22Rv1 (cell line): Measurements from ENCODE around the gene GSTM1.

ENCODE experiments used
- ZFX ChIP-seq: fragments of 450-650 bp; IDR thresholded peaks from 2 replicates; pipeline ENCODE4 v1.6.1; 2017; ENCODE audit warnings: antibody characterized with exemption, borderline replicate concordance
- TF ChIP-seq, protein P1 (sequence below): fragments of 450-650 bp; IDR thresholded peaks from 2 replicates; pipeline ENCODE4 v1.5.1; 2017; ENCODE audit warnings: mild to moderate bottlenecking

DNA sequence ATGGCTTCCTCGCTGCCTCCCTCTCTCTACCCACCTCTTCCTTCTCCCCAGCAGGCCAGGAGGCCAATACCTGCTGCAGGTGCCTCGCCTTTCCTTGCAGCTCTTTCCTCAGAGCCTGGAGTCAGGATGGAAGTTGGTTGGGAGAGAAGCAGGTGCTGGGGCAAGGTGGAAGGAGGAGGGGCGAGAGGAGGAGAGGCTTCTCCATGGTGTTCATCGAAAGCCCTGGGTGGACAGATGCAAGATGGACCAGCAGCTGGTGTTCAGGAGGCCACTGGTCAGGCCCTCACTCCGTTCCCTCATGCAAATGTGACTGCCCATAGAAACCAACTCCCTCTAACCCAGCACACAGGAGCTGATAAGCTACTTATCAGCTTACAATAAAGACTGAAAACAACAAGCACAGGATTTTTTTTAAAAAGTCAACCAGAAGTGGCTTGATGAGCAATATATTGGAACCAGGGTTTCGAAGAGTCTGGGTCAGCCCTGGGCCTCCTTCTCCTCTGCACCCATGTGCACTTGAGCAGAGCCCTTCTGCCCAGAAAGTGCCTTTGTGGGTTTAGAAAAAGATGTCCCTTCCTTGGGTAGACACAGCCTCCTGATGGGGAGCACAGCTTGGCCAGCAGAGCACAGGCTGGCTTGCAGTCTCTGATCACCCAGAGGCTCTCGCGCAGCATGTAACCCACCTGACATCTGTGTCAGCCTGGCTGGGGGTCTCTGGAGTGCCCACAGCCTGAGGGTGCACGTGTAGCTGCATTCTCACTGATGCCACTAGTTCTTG, 48.4 kb upstream of the GSTM1 start:
- no peak for TF ChIP-seq ZFX
- TF ChIP-seq, protein P1, sequence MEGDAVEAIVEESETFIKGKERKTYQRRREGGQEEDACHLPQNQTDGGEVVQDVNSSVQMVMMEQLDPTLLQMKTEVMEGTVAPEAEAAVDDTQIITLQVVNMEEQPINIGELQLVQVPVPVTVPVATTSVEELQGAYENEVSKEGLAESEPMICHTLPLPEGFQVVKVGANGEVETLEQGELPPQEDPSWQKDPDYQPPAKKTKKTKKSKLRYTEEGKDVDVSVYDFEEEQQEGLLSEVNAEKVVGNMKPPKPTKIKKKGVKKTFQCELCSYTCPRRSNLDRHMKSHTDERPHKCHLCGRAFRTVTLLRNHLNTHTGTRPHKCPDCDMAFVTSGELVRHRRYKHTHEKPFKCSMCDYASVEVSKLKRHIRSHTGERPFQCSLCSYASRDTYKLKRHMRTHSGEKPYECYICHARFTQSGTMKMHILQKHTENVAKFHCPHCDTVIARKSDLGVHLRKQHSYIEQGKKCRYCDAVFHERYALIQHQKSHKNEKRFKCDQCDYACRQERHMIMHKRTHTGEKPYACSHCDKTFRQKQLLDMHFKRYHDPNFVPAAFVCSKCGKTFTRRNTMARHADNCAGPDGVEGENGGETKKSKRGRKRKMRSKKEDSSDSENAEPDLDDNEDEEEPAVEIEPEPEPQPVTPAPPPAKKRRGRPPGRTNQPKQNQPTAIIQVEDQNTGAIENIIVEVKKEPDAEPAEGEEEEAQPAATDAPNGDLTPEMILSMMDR: no peak
